IMR-90 (cell line): Measurements from ENCODE around the gene SIRT7. TPM values are rescaled to one million over a fixed set of nuclear protein-coding genes. Genes with fewer than 3 reads are reported as not detected.

Source experiments
- CHD1 ChIP-seq: IDR thresholded peaks from 2 replicates; pipeline ENCODE4 v1.6.1; 2012; ENCODE audit warnings: low read depth, low read length, improper control_type of control experiment
- NFE2L2 ChIP-seq: fragments of 150-350 bp; IDR thresholded peaks from 2 replicates; pipeline ENCODE4 v1.6.1; 2016; ENCODE audit warnings: low read depth, mild to moderate bottlenecking, low read length
- RFX5 ChIP-seq: IDR thresholded peaks from 2 replicates; pipeline ENCODE4 v1.8.0; 2012; ENCODE audit warnings: low read depth, mild to moderate bottlenecking, low read length, moderate library complexity
- USF2 ChIP-seq: fragments of 150-350 bp; IDR thresholded peaks from 2 replicates; pipeline ENCODE4 v1.6.1; 2017; ENCODE audit warnings: mild to moderate bottlenecking, antibody characterized with exemption, low read length, low read depth
- polyA plus RNA-seq, 3 experiments: library from polyadenylated mRNA; depleted of rRNA; stranded (reverse); fragments of >200 nt; gene quantifications; 2 replicates each; pipeline ENCODE4 v1.2.3, GENCODE V29; 2012; ENCODE audit warnings: low replicate concordance in 1 of 3
- total RNA-seq: library from RNA; depleted of rRNA; stranded (reverse); fragments of >200 nt; gene quantifications from 2 replicates; pipeline ENCODE4 v1.2.3, GENCODE V29; 2012

The SIRT7 gene
- total and polyA plus RNA-seq, 2 of the 4 experiments (the other 2 are of a cell fraction), result 14.5 to 19.8 TPM

GRCh38 chr17:81961521-81962498, 43.8 kb upstream of the SIRT7 start (continued):
- TF ChIP-seq RFX5, result no peak
- no peak for TF ChIP-seq NFE2L2
- TF ChIP-seq USF2, result no peak
- no peak for TF ChIP-seq CHD1
